Activated T-cell treated with anti-CD3 and anti-CD28 coated beads for 24 hours (primary cell): ENCODE measurements around the gene TCF3.
A peak's percentile ranks its signal among the peaks of the same experiment; 100 is the strongest.
"Not testable (repeated sequence)": the region's sequence is repeated elsewhere in the genome, so short reads cannot be mapped to it uniquely, and the experiment has no call there.

Source experiments
- DNase-seq: peaks from one replicate; pipeline ENCODE4 v3.0.0-alpha.2; 2020; ENCODE audit warnings: low read depth

Gene TCF3

GRCh38 chr19:1652471-1653299 lies at the start of gene TCF3:
Gene TCF3 (minus strand): TSS chr19:1652615. CDS start chr19:1650248, 2,367 bp downstream.
- peak; percentile 98 for DNase-seq

- no peak for DNase-seq
Observed at GRCh38 chr19:1700733-1701663, 48.6 kb upstream of the TCF3 start.

- no peak for DNase-seq
Observed at GRCh38 chr19:1699998-1700732, 47.8 kb upstream of the TCF3 start.

GRCh38 chr19:1699386-1699785 lies 47.0 kb upstream of the TCF3 start:
- no peak for DNase-seq

GRCh38 chr19:1698636-1699035 lies 46.2 kb upstream of the TCF3 start:
- no peak for DNase-seq

- not testable (repeated sequence) for DNase-seq
Observed at GRCh38 chr19:1695481-1695880, 43.1 kb upstream of the TCF3 start.

- DNase-seq, result no peak
Observed at GRCh38 chr19:1691589-1692290, 39.3 kb upstream of the TCF3 start.

GRCh38 chr19:1690699-1691307 lies 38.4 kb upstream of the TCF3 start:
- DNase-seq, result peak; percentile 24

- DNase-seq, result not testable (repeated sequence)
Observed at GRCh38 chr19:1685785-1686184, 33.4 kb upstream of the TCF3 start.

- DNase-seq, result no peak
Observed at GRCh38 chr19:1685046-1685445, 32.6 kb upstream of the TCF3 start.

GRCh38 chr19:1684573-1684912 lies 32.1 kb upstream of the TCF3 start:
- no peak for DNase-seq

GRCh38 chr19:1683869-1684572 lies 31.6 kb upstream of the TCF3 start:
- no peak for DNase-seq

GRCh38 chr19:1680976-1681375 lies 28.6 kb upstream of the TCF3 start:
- DNase-seq, result no peak

- DNase-seq, result no peak
Observed at GRCh38 chr19:1678073-1678472, 25.7 kb upstream of the TCF3 start.

GRCh38 chr19:1676351-1677266 lies 24.2 kb upstream of the TCF3 start:
- no peak for DNase-seq

GRCh38 chr19:1675633-1676350 lies 23.4 kb upstream of the TCF3 start:
- DNase-seq, result no peak

- no peak for DNase-seq
Observed at GRCh38 chr19:1674293-1674679, 21.9 kb upstream of the TCF3 start.

GRCh38 chr19:1673645-1674292 lies 21.4 kb upstream of the TCF3 start:
- no peak for DNase-seq
